B cell (primary cell): ENCODE results near the gene IL17RC. TPM values are rescaled to one million over a fixed set of nuclear protein-coding genes. Genes with fewer than 3 reads are reported as not detected.

Experiments
- ATAC-seq: fragments of 200-7000 bp; cut with Tn5 transposase; one replicate; pipeline ENCODE4 v1.10.0; 2021; ENCODE audit warnings: low read depth, mild to moderate bottlenecking, moderate number of reproducible peaks, moderate library complexity
- CTCF ChIA-PET: fragments of 350-600 bp; sonication (Branson Sonifier 250); formaldehyde crosslinking; loops from one replicate; lab custom pipeline; 2021; ENCODE audit warnings: antibody characterized with exemption, inconsistent platforms; lab: Charles Lee
- POLR2A ChIA-PET: fragments of 350-600 bp; sonication (Branson Sonifier 250); formaldehyde crosslinking; loops from one replicate; lab custom pipeline; 2021; ENCODE audit warnings: antibody characterized with exemption; lab: Charles Lee
- DNase-seq: peaks from one replicate; pipeline ENCODE4 v3.0.0; 2013
- H2AFZ ChIP-seq: 2 replicates; pipeline ENCODE4 v1.6.1; 2012; ENCODE audit warnings: mild to moderate bottlenecking, low read depth, low read length; ENCODE audit not compliant: insufficient read depth, poor library complexity, severe bottlenecking
- H3K27ac ChIP-seq, 2 donors: 1 replicate in 1 of 2; 2 replicates in 1 of 2; pipeline ENCODE4 v1.5.1; 2012 to 2013; ENCODE audit warnings: low read length in 2 of 2, mild to moderate bottlenecking in 2 of 2, moderate library complexity in 1 of 2
- H3K27me3 ChIP-seq, 4 experiments: fragments of 200-600 bp in 1 of 4; sonication (generic) in 1 of 4; replicated peaks in 1 of 4; 1 replicate in 2 of 4; 2 replicates in 2 of 4; pipeline versions ENCODE4 v1.6.1 to v1.7.0; 2013 to 2016; ENCODE audit warnings: low read length in 3 of 4, mild to moderate bottlenecking in 2 of 4, mixed read lengths in 1 of 4, moderate library complexity in 1 of 4; ENCODE audit not compliant: insufficient read depth in 4 of 4, control insufficient read depth in 3 of 4; ENCODE audit errors: control extremely low read depth in 1 of 4
- H3K36me3 ChIP-seq, 2 experiments: replicated peaks in 1 of 2; 1 replicate in 1 of 2; 2 replicates in 1 of 2; pipeline versions ENCODE4 v1.6.1 to v1.7.1; 2013; ENCODE audit warnings: low read length in 1 of 2; ENCODE audit not compliant: insufficient read depth in 2 of 2, control insufficient read depth in 1 of 2; ENCODE audit errors: control extremely low read depth in 1 of 2, extremely low read depth in 1 of 2
- H3K4me1 ChIP-seq, 2 donors: fragments of 200-600 bp in 1 of 2; sonication (generic) in 1 of 2; 1 replicate in 1 of 2; 2 replicates in 1 of 2; pipeline versions ENCODE4 v1.5.1 to v1.6.1; 2013 to 2017; ENCODE audit warnings: low read length in 2 of 2; ENCODE audit not compliant: control insufficient read depth in 2 of 2, insufficient read depth in 2 of 2
- H3K4me2 ChIP-seq: replicated peaks from 2 replicates; pipeline ENCODE3; 2012; ENCODE audit warnings: mild to moderate bottlenecking, low read depth, low read length; ENCODE audit not compliant: poor library complexity, severe bottlenecking
- H3K4me3 ChIP-seq, 5 experiments: fragments of 200-600 bp in 1 of 5; sonication (generic) in 1 of 5; 1 replicate in 3 of 5; 2 replicates in 2 of 5; pipeline versions ENCODE4 v1.5.1 to v1.7.0; 2011 to 2016; ENCODE audit warnings: low read length in 4 of 5, mild to moderate bottlenecking in 4 of 5, low read depth in 2 of 5, control low read depth in 1 of 5, moderate library complexity in 1 of 5; ENCODE audit not compliant: insufficient read depth in 1 of 5; ENCODE audit errors: control extremely low read depth in 1 of 5, extremely low read depth in 1 of 5
- H3K79me2 ChIP-seq: fragments of 200-600 bp; sonication (generic); one replicate; pipeline ENCODE4 v1.6.0; 2016; ENCODE audit warnings: low read length; ENCODE audit not compliant: control insufficient read depth, insufficient read depth
- H3K9ac ChIP-seq: fragments of 200-600 bp; sonication (generic); 2 replicates; pipeline ENCODE4 v1.6.1; 2017; ENCODE audit warnings: mild to moderate bottlenecking, low read length, moderate library complexity
- H3K9me3 ChIP-seq, 3 donors: one replicate each; pipeline versions ENCODE4 v1.6.1 to v1.7.1; 2013; ENCODE audit warnings: low read length in 2 of 3; ENCODE audit not compliant: control insufficient read depth in 2 of 3, insufficient read depth in 1 of 3; ENCODE audit errors: control extremely low read depth in 1 of 3
- H4K20me1 ChIP-seq: 2 replicates; pipeline ENCODE4 v1.6.0; 2012; ENCODE audit warnings: mild to moderate bottlenecking, low read length; ENCODE audit not compliant: insufficient read depth, control insufficient read depth, poor library complexity, severe bottlenecking
- H3K27ac Mint-ChIP-seq: one replicate; pipeline ENCODE4 v1.8.0; 2021; ENCODE audit warnings: mixed read lengths
- H3K27me3 Mint-ChIP-seq: one replicate; pipeline ENCODE4 v1.8.0; 2021; ENCODE audit warnings: mixed read lengths
- H3K4me1 Mint-ChIP-seq: one replicate; pipeline ENCODE4 v1.8.0; 2021; ENCODE audit warnings: mixed read lengths
- H3K4me3 Mint-ChIP-seq: one replicate; pipeline ENCODE4 v1.8.0; 2021; ENCODE audit warnings: mixed read lengths
- H3K9me3 Mint-ChIP-seq: one replicate; pipeline ENCODE4 v1.8.0; 2022; ENCODE audit warnings: mixed read lengths; ENCODE audit not compliant: insufficient read depth
- EZH2 ChIP-seq: IDR thresholded peaks from 2 replicates; pipeline ENCODE4 v1.6.1; 2012; ENCODE audit warnings: borderline replicate concordance, low read depth, mild to moderate bottlenecking, moderate library complexity, low read length; ENCODE audit not compliant: insufficient read depth, poor library complexity, severe bottlenecking
- WGBS: methylation state at CpG from one replicate; pipeline ENCODE4 v1.1.5; 2013; ENCODE audit warnings: missing lambda C conversion rate; ENCODE audit not compliant: insufficient coverage; 5-methylcytosine and 5-hydroxymethylcytosine counted together
- intact Hi-C: fragments of 100-400 bp; cut with micrococcal nuclease; formaldehyde crosslinking; loops from one replicate; pipeline ENCODE4 v1.10.0; 2022
- polyA plus RNA-seq: library from polyadenylated mRNA; depleted of rRNA; stranded (reverse); fragments of >200 nt; gene quantifications from 2 replicates; pipeline ENCODE4 v1.2.3, GENCODE V29; 2012
- total RNA-seq, 2 donors: library from RNA; stranded (reverse); fragments of 120-200 nt in 1 of 2; gene quantifications; 1 replicate in 1 of 2; 2 replicates in 1 of 2; pipeline versions ENCODE4 v1.2.3 to v1.2.4, GENCODE V29; 2013 to 2022
- TF ChIP-seq, protein P1 (sequence below): fragments of 200-600 bp; IDR thresholded peaks from one replicate; pipeline ENCODE4 v1.8.0; 2022; ENCODE audit warnings: antibody characterized with exemption, mild to moderate bottlenecking

IL17RC gene
- total and polyA plus RNA-seq, 2 donors (not counting 1 experiment from before 2014, with no cell fraction given), result 0.25 to 0.98 TPM

DNA sequence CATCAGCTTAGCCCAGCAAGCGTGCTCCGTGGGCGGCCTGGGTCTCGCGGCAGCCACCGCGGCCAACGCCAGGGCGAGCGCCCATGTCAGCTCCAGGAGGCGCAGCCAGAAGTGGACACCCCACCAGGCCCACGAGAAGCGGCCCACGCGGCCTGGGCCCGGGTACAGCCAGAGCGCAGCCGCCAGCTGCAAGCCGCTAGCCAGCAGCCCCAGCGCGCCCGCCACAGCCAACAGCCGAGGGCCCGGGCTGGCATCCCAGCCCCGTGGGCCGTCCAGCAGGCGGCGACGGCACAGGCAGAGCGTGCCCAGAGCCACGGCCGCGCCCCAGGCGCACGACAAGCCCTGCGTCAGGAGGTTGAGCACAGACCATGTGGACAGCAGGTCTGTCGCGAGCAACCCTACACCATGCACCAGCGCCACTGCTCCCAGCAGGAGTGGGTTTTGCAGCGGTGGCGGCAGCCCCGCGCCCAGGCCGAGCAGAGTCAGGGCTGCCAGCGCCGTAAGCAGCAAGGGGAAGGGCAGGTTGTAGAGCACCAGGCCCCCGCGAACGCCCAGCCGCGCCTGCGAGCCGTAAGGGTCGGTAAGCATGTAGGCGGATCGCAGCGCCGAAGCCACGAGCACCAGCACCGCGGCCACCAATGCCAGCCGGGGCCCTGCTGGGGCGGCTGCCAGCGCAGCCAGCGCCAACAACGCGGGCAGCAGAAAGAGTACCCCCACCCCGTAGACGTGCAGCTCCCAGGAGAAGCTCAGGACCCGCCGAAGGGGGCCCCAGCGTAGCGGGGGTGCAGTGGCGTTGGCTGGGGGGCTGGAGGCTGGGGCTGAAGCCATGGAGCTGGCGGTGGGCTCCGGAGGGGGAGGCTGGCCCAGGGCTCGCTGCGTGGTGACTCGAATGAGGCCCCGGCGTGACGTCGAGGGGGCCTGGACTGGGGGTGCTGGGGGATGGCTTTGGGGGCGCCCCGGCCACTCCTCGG, 30.4 kb downstream of the IL17RC start:
- ATAC-seq (no peak), DNase-seq (no peak)
- Histone ChIP-seq H3K9me3 (no peaks in the 10 kb centered on the region), H3K36me3 (peaks cover 0 to 5% of the 10 kb centered on the region in 2 experiments), H3K4me3 (peak overlapping the region in 1 of 5 experiments; percentile 51), H3K4me1 (peaks cover 13 to 21% of the 10 kb centered on the region in 2 donors), H3K27me3 (peaks cover 0 to 11% (median 0%) of the 10 kb centered on the region in 4 experiments), H3K9ac (no peak overlapping the region), H4K20me1 (no peaks in the 10 kb centered on the region), H2AFZ (peak overlapping the region; percentile 45), H3K27ac (no peak overlapping the region), H3K79me2 (no peaks in the 10 kb centered on the region), H3K4me2 (peak overlapping the region; percentile 67)
- no peak for TF ChIP-seq EZH2
- TF ChIP-seq, protein P1, sequence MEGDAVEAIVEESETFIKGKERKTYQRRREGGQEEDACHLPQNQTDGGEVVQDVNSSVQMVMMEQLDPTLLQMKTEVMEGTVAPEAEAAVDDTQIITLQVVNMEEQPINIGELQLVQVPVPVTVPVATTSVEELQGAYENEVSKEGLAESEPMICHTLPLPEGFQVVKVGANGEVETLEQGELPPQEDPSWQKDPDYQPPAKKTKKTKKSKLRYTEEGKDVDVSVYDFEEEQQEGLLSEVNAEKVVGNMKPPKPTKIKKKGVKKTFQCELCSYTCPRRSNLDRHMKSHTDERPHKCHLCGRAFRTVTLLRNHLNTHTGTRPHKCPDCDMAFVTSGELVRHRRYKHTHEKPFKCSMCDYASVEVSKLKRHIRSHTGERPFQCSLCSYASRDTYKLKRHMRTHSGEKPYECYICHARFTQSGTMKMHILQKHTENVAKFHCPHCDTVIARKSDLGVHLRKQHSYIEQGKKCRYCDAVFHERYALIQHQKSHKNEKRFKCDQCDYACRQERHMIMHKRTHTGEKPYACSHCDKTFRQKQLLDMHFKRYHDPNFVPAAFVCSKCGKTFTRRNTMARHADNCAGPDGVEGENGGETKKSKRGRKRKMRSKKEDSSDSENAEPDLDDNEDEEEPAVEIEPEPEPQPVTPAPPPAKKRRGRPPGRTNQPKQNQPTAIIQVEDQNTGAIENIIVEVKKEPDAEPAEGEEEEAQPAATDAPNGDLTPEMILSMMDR, result no peak
- POLR2A ChIA-PET, result interaction anchor here (1.0 to 1.3 kb wide), 3 partner anchors 7 to 16 kb away, joined by 3 to 11 read pairs (median 3); partner anchors contain the start of gene CRELD1
- 97% methylated on average over 74 of the region's 86 CpGs for WGBS
- Mint-ChIP-seq H3K4me3 (peak overlapping the region; percentile 34), H3K4me1 (peaks cover 18% of the 10 kb centered on the region), H3K27me3 (no peaks in the 10 kb centered on the region), H3K27ac (no peak overlapping the region), H3K9me3 (no peaks in the 10 kb centered on the region)
- intact Hi-C loops, result loop anchor here (5.0 kb wide), 1 partner anchor 300 kb away; the partner anchor contains the start of gene TATDN2
- CTCF ChIA-PET, result interaction anchor here (0.7 to 2.2 kb wide), 7 partner anchors 14 to 443 kb away, joined by 3 to 47 read pairs (median 3); partner anchors contain the start of genes CRELD1 and SEC13
